ENCODE measurements around the gene PHAF1.

The PHAF1 gene

DNA sequence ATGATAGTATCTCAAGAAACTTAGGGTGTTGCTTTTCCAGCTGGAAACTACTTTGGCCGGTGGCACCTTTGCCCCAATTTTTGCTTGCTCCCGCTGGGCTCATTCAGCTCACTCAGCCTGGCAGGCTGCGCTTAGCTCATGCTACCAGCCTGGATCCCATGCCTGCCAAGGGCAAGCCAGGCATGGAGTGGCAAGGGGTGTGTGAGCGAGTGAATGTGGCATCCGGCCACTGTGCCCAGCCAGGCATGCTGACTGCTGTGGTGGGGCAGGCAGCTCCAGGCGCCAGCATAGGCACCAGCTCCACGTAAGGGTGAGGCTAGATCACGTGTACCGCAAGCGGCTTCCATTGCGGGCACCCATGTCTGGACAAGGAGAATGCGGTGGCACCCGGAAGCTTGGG, 31.6 kb downstream of the PHAF1 start:
- no peaks in the 10 kb centered on the region for H3K27me3 ChIP-seq (ENCODE audit: insufficient read depth, low read depth, severe bottlenecking)
- H3K36me3 ChIP-seq, result peaks cover 85% of the 10 kb centered on the region

DNA sequence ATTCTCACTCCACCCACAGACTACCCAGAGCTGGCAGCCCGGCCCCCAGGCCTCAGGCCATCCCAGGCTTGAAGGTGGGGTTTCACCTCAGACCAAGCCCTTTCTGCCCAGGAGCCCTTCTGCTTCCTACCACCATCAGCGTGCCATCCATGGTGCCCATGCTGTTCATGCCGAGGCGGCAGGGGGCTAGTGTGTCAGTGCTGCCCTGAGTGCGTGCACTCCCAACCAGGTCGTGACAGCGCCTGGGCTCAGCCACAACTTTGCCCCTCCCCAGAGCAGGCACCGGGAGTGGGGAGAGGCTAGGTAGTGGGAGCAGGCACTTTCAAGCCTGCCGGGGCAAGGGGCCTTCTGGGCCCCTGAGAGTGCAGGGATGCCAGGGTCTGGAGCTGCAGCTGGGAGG, 32.6 kb downstream of the PHAF1 start:
- Histone ChIP-seq H3K27ac (no peak overlapping the region), H3K36me3 (peaks cover 86% of the 10 kb centered on the region), H3K9me3 (ENCODE audit: severe bottlenecking) (no peaks in the 10 kb centered on the region), H3K27me3 (ENCODE audit: insufficient read depth, low read depth, severe bottlenecking) (no peaks in the 10 kb centered on the region), H3K4me3 (ENCODE audit: low read depth, low read length) (no peak overlapping the region)
- DNase-seq, result no peak
- TF ChIP-seq, protein P1, sequence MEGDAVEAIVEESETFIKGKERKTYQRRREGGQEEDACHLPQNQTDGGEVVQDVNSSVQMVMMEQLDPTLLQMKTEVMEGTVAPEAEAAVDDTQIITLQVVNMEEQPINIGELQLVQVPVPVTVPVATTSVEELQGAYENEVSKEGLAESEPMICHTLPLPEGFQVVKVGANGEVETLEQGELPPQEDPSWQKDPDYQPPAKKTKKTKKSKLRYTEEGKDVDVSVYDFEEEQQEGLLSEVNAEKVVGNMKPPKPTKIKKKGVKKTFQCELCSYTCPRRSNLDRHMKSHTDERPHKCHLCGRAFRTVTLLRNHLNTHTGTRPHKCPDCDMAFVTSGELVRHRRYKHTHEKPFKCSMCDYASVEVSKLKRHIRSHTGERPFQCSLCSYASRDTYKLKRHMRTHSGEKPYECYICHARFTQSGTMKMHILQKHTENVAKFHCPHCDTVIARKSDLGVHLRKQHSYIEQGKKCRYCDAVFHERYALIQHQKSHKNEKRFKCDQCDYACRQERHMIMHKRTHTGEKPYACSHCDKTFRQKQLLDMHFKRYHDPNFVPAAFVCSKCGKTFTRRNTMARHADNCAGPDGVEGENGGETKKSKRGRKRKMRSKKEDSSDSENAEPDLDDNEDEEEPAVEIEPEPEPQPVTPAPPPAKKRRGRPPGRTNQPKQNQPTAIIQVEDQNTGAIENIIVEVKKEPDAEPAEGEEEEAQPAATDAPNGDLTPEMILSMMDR (IDR thresholded peaks at IDR 0.05; ENCODE audit: low read depth, low read length), result no peak

More for the DNA sequence above, 31.6 kb downstream of the PHAF1 start:
- TF ChIP-seq, protein P1 (IDR thresholded peaks at IDR 0.05; ENCODE audit: low read depth, low read length), result no peak
- no peak overlapping the region for H3K27ac ChIP-seq
- no peak overlapping the region for H3K4me3 ChIP-seq (ENCODE audit: low read depth, low read length)
- no peaks in the 10 kb centered on the region for H3K9me3 ChIP-seq (ENCODE audit: severe bottlenecking)
- DNase-seq, result no peak

- Histone ChIP-seq H3K4me3 (ENCODE audit: low read depth, low read length) (no peak overlapping the region), H3K36me3 (peaks cover 82% of the 10 kb centered on the region), H3K9me3 (ENCODE audit: severe bottlenecking) (no peaks in the 10 kb centered on the region), H3K27ac (no peak overlapping the region), H3K27me3 (ENCODE audit: insufficient read depth, low read depth, severe bottlenecking) (no peaks in the 10 kb centered on the region)
- TF ChIP-seq, protein P1 (IDR thresholded peaks at IDR 0.05; ENCODE audit: low read depth, low read length), result no peak
- DNase-seq, result no peak
Measured at GRCh38 chr16:67144943-67145342, 35.2 kb downstream of the PHAF1 start.

DNA sequence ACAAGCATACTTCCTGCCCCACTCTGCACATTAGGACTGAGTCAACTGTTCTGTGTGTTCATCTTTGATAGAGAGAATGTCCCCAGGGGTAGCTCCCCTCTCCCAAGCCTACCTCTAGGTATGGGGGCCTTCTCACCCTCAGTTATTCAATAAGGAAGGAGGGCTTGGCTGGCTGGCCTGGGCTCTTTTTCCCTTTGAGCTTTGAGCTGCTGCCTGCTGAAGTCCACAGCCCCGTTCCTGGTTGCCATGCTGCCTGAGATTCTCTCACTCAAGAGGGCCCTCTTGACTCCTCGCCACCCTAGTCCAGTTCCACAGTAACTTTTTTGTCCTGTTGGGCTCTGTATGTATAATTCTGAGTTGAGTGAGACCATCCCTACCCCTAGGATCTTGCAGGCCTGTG, 36.0 kb downstream of the PHAF1 start:
- no peaks in the 10 kb centered on the region for H3K27me3 ChIP-seq (ENCODE audit: insufficient read depth, low read depth, severe bottlenecking)
- H3K9me3 ChIP-seq (ENCODE audit: severe bottlenecking), result no peaks in the 10 kb centered on the region
- peaks cover 74% of the 10 kb centered on the region for H3K36me3 ChIP-seq
- no peak overlapping the region for H3K4me3 ChIP-seq (ENCODE audit: low read depth, low read length)
- TF ChIP-seq, protein P1 (IDR thresholded peaks at IDR 0.05; ENCODE audit: low read depth, low read length), result no peak
- no peak for DNase-seq
- H3K27ac ChIP-seq, result no peak overlapping the region

DNA sequence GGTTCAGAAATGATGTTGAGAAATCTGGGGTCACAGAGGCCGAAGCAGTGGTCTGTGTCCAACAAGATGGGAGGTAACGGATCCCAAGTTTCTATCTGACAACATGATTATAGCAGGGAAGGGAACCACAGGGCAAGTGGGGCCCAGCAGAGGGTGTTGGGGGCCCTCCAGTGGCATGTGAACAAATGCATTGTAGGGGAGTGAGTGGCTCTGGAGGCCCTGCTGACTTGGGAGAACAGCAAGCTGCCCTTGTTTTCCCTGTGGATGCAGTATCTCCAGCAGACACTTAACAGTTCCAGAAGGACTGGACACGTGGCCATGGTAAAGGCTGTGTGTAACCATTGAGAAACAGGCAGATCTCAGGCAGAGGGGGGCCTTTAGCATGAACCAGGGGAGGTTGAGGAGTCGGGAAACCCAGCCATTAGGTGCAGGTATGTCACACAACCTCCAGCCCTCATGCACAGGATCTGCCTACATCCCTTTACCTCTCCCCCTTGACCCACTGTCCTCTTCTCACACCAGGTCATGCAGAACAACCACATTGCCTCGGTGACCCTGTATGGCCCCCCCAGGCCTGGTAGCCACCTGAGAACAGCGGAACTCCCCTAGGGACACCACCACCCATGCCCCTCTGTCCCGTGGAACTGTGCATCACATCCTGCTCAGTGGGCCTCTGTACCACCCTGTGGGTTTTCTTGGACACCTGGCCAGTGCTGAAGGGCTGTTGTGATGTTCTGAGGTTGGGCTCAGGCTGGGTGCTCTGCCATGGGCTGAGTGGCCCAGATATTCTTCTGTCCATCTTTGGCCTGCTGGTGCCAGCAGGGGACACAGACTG, 37.0 kb downstream of the PHAF1 start:
- H3K4me3 ChIP-seq (ENCODE audit: low read depth, low read length), result no peak overlapping the region
- H3K27me3 ChIP-seq (ENCODE audit: insufficient read depth, low read depth, severe bottlenecking), result no peaks in the 10 kb centered on the region
- H3K9me3 ChIP-seq (ENCODE audit: severe bottlenecking), result no peaks in the 10 kb centered on the region
- no peak for DNase-seq
- no peak overlapping the region for H3K27ac ChIP-seq
- TF ChIP-seq, protein P1 (IDR thresholded peaks at IDR 0.05; ENCODE audit: low read depth, low read length), result peak; percentile 31; the same call in 1 of the 2 replicates
- peaks cover 64% of the 10 kb centered on the region for H3K36me3 ChIP-seq

All from WERI-Rb-1 (cell line).